ENCODE results near the gene SPAG4. TPM values are rescaled to one million over a fixed set of nuclear protein-coding genes. Genes with fewer than 3 reads are reported as not detected.

The SPAG4 gene
- total and polyA plus RNA-seq, 10 of the 15 experiments (the other 5 are each of a cell fraction or from before 2014, with no cell fraction given), result 0.90 to 12.5 (median 2.4) TPM

DNA sequence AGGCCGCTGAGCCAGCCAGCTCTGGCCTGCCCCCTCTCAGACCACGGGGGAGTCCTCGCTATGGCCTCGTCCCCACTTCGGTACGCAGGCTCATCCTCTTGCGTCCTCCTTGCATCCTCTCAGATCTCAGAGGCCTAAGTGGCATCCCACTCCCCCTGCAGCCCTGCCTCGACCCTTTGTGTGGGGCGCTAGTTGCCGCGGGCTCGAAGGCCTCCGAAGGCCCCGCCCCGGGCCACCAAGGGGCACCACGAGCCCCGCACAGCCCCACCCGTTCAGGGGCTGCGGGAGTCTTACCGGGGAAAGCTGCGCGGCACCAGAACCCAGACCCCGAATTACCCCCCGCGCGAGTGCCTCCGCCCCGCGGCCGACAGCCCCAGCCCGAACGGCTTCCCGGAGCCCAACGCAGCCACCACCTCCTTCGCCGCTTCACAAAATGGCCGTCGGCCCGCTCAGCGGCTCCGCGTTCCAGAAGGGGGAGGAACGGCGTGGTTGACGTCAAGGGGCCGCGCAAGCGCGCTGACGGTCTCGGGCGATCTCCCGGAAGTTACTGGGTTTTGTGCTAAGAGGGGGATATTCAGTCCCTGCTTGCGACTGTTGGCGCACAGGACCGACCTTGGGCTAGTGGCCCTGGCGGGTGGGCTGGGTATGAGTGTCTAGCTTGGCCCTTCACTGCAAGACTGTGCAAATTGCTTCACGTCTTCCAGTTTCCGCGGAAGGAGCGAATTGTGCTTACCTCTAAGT, 49.0 kb downstream of the SPAG4 start, which contains the start of the genes CPNE1 and RBM12 (continued):
- TF ChIP-seq ATF7 (IDR thresholded peaks at IDR 0.05; ENCODE audit: low read depth), result peak; percentile 89
- TF ChIP-seq, protein P1, sequence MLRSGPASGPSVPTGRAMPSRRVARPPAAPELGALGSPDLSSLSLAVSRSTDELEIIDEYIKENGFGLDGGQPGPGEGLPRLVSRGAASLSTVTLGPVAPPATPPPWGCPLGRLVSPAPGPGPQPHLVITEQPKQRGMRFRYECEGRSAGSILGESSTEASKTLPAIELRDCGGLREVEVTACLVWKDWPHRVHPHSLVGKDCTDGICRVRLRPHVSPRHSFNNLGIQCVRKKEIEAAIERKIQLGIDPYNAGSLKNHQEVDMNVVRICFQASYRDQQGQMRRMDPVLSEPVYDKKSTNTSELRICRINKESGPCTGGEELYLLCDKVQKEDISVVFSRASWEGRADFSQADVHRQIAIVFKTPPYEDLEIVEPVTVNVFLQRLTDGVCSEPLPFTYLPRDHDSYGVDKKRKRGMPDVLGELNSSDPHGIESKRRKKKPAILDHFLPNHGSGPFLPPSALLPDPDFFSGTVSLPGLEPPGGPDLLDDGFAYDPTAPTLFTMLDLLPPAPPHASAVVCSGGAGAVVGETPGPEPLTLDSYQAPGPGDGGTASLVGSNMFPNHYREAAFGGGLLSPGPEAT (IDR thresholded peaks at IDR 0.05; ENCODE audit: low read depth), result peak; percentile 75; the same call in 1 of the 2 replicates
- TF ChIP-seq IKZF2 (IDR thresholded peaks at IDR 0.05), result no peak
- no peak for TF ChIP-seq EGR1 (IDR thresholded peaks at IDR 0.05; ENCODE audit: borderline replicate concordance in 1 of 2, low read depth in 2 of 2, low read length in 2 of 2)
- TF ChIP-seq, protein P2, sequence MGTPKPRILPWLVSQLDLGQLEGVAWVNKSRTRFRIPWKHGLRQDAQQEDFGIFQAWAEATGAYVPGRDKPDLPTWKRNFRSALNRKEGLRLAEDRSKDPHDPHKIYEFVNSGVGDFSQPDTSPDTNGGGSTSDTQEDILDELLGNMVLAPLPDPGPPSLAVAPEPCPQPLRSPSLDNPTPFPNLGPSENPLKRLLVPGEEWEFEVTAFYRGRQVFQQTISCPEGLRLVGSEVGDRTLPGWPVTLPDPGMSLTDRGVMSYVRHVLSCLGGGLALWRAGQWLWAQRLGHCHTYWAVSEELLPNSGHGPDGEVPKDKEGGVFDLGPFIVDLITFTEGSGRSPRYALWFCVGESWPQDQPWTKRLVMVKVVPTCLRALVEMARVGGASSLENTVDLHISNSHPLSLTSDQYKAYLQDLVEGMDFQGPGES (IDR thresholded peaks at IDR 0.05), result 0 out of 2 replicates have a peak, but pooled peaks have one; percentile 13
- TF ChIP-seq, protein P3, sequence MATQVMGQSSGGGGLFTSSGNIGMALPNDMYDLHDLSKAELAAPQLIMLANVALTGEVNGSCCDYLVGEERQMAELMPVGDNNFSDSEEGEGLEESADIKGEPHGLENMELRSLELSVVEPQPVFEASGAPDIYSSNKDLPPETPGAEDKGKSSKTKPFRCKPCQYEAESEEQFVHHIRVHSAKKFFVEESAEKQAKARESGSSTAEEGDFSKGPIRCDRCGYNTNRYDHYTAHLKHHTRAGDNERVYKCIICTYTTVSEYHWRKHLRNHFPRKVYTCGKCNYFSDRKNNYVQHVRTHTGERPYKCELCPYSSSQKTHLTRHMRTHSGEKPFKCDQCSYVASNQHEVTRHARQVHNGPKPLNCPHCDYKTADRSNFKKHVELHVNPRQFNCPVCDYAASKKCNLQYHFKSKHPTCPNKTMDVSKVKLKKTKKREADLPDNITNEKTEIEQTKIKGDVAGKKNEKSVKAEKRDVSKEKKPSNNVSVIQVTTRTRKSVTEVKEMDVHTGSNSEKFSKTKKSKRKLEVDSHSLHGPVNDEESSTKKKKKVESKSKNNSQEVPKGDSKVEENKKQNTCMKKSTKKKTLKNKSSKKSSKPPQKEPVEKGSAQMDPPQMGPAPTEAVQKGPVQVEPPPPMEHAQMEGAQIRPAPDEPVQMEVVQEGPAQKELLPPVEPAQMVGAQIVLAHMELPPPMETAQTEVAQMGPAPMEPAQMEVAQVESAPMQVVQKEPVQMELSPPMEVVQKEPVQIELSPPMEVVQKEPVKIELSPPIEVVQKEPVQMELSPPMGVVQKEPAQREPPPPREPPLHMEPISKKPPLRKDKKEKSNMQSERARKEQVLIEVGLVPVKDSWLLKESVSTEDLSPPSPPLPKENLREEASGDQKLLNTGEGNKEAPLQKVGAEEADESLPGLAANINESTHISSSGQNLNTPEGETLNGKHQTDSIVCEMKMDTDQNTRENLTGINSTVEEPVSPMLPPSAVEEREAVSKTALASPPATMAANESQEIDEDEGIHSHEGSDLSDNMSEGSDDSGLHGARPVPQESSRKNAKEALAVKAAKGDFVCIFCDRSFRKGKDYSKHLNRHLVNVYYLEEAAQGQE (IDR thresholded peaks at IDR 0.05; ENCODE audit: low read depth, low read length), result no peak
- TF ChIP-seq TCF3 (IDR thresholded peaks at IDR 0.05; ENCODE audit: borderline replicate concordance, insufficient read depth, low read depth, low read length), result no peak; the same call in 1 of the 2 replicates
- no peak for TF ChIP-seq NFIC (IDR thresholded peaks at IDR 0.05; ENCODE audit: low read depth, low read length)
- peak; percentile 93 for TF ChIP-seq TAF1 (IDR thresholded peaks at IDR 0.05; ENCODE audit: borderline replicate concordance, low read depth, low read length)
- no peak for TF ChIP-seq RAD51 (IDR thresholded peaks at IDR 0.05)
- TF ChIP-seq BRCA1 (IDR thresholded peaks at IDR 0.05; ENCODE audit: low read depth, low read length), result no peak
- TF ChIP-seq DPF2 (IDR thresholded peaks at IDR 0.05), result peak; percentile 68; the same call in 1 of the 2 replicates
- no peak for TF ChIP-seq RAD21 (IDR thresholded peaks at IDR 0.05; ENCODE audit: insufficient read depth, low read depth, low read length)
- peak; percentile 87 for TF ChIP-seq SMAD1 (IDR thresholded peaks at IDR 0.05; ENCODE audit: low read depth, partially characterized antibody)
- TF ChIP-seq CREB1 (IDR thresholded peaks at IDR 0.05; ENCODE audit: low read depth), result peak; percentile 89
- TF ChIP-seq, protein P4, sequence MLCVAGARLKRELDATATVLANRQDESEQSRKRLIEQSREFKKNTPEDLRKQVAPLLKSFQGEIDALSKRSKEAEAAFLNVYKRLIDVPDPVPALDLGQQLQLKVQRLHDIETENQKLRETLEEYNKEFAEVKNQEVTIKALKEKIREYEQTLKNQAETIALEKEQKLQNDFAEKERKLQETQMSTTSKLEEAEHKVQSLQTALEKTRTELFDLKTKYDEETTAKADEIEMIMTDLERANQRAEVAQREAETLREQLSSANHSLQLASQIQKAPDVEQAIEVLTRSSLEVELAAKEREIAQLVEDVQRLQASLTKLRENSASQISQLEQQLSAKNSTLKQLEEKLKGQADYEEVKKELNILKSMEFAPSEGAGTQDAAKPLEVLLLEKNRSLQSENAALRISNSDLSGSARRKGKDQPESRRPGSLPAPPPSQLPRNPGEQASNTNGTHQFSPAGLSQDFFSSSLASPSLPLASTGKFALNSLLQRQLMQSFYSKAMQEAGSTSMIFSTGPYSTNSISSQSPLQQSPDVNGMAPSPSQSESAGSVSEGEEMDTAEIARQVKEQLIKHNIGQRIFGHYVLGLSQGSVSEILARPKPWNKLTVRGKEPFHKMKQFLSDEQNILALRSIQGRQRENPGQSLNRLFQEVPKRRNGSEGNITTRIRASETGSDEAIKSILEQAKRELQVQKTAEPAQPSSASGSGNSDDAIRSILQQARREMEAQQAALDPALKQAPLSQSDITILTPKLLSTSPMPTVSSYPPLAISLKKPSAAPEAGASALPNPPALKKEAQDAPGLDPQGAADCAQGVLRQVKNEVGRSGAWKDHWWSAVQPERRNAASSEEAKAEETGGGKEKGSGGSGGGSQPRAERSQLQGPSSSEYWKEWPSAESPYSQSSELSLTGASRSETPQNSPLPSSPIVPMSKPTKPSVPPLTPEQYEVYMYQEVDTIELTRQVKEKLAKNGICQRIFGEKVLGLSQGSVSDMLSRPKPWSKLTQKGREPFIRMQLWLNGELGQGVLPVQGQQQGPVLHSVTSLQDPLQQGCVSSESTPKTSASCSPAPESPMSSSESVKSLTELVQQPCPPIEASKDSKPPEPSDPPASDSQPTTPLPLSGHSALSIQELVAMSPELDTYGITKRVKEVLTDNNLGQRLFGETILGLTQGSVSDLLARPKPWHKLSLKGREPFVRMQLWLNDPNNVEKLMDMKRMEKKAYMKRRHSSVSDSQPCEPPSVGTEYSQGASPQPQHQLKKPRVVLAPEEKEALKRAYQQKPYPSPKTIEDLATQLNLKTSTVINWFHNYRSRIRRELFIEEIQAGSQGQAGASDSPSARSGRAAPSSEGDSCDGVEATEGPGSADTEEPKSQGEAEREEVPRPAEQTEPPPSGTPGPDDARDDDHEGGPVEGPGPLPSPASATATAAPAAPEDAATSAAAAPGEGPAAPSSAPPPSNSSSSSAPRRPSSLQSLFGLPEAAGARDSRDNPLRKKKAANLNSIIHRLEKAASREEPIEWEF (IDR thresholded peaks at IDR 0.05; ENCODE audit: insufficient replicate concordance, low read depth, low read length), result no peak
- no peak for TF ChIP-seq RFX5 (IDR thresholded peaks at IDR 0.05; ENCODE audit: low read depth, low read length)
- TF ChIP-seq CBX3 (IDR thresholded peaks at IDR 0.05; ENCODE audit: borderline replicate concordance, low read depth), result no peak
- no peak for TF ChIP-seq MTA3 (IDR thresholded peaks at IDR 0.05; ENCODE audit: borderline replicate concordance, low read length)

All from GM12878 (cell line).